ENCODE measurements around the gene YTHDF1. TPM values are rescaled to one million over a fixed set of nuclear protein-coding genes. Genes with fewer than 3 reads are reported as not detected.

The YTHDF1 gene
- polyA plus RNA-seq, 4 donors: 20.3 to 37.9 (median 22.9) TPM

DNA sequence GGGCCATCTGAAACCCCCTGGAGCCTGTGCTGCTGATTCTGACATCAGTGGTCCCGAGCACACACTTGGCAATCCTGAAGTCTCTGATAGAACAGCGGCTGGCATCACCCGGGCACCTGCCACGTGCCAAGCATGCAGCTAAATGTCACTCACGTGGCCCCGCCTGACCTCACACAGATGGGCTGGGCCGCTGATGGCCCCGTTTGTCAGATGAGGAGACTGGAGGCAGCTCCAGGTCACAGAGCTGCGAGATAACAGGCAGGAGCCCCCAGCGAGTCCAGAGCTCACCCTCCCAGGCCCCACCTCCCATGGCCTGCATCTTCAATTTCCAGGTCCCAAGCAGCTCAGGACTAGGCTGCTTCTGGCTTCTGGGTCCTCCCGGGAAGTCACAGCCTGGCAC lies 67.2 kb downstream of the YTHDF1 start:
- Histone ChIP-seq H3K4me3 (ENCODE audit: low read depth in 1 of 3, low read length in 3 of 3) (no peak overlapping the region), H3K9me3 (ENCODE audit: control insufficient read depth in 2 of 2, insufficient read depth in 1 of 2, low read depth in 1 of 2, low read length in 1 of 2) (peaks cover 0 to 3% of the 10 kb centered on the region in 2 donors), H3K4me1 (ENCODE audit: control insufficient read depth in 3 of 3, insufficient read depth in 2 of 3, low read depth in 1 of 3, low read length in 2 of 3) (no peaks in the 10 kb centered on the region), H3K36me3 (ENCODE audit: control insufficient read depth in 3 of 3, insufficient read depth in 2 of 3, low read depth in 1 of 3, low read length in 3 of 3) (no peaks in the 10 kb centered on the region), H3K27me3 (ENCODE audit: control insufficient read depth in 3 of 3, insufficient read depth in 3 of 3, low read length in 3 of 3) (peaks cover 0 to 16% (median 8%) of the 10 kb centered on the region in 3 donors), H3K27ac (ENCODE audit: low read depth in 1 of 3, low read length in 2 of 3) (no peak overlapping the region)
- DNase-seq (no peak), FAIRE-seq (no peak)
- WGBS, 3 donors: 69 to 81% (median 81%) methylated on average over 11 of the region's 11 CpGs

DNA sequence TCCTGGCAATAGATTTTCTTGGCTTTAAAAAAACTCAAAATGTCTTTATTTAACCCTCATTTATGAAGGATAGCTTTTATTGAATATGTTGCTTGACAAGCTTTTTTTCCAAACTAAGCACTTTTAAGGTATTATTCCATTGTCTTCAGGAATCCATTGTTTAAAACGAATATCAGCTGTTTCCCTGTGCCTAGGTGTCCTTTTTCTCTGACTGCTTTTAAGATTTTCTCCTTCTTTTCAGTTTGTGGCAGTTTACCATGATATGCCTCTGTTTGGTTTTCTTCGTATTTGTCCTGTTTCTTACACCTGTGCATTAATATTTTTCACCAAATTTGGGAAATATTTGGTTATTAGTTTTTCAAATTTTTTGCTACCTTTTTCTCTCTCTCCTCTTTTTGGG lies 68.4 kb downstream of the YTHDF1 start:
- Histone ChIP-seq H3K4me3 (ENCODE audit: low read depth in 1 of 3, low read length in 3 of 3) (no peak overlapping the region), H3K4me1 (ENCODE audit: control insufficient read depth in 3 of 3, insufficient read depth in 2 of 3, low read depth in 1 of 3, low read length in 2 of 3) (no peaks in the 10 kb centered on the region), H3K27me3 (ENCODE audit: control insufficient read depth in 3 of 3, insufficient read depth in 3 of 3, low read length in 3 of 3) (peaks cover 0 to 8% (median 5%) of the 10 kb centered on the region in 3 donors), H3K27ac (ENCODE audit: low read depth in 1 of 3, low read length in 2 of 3) (no peak overlapping the region), H3K36me3 (ENCODE audit: control insufficient read depth in 3 of 3, insufficient read depth in 2 of 3, low read depth in 1 of 3, low read length in 3 of 3) (no peaks in the 10 kb centered on the region), H3K9me3 (ENCODE audit: control insufficient read depth in 2 of 2, insufficient read depth in 1 of 2, low read depth in 1 of 2, low read length in 1 of 2) (peaks cover 0 to 3% of the 10 kb centered on the region in 2 donors)
- DNase-seq (no peak), FAIRE-seq (no peak)
- 66 to 75% (median 69%) methylated on average over 2 of the region's 2 CpGs for WGBS, 3 donors

Other genes starting within 250 kb of the YTHDF1 start
- not detected for gene BHLHE23, start 209.2 kb downstream of the YTHDF1 start, polyA plus RNA-seq
- gene BIRC7, start 19.8 kb upstream of the YTHDF1 start, polyA plus RNA-seq: 1 to 10 TPM in 1 of 4 donors, under 1 TPM in 1, not detected in 2; 0.13 to 5.4 TPM
- gene NKAIN4, start 38.3 kb upstream of the YTHDF1 start, polyA plus RNA-seq: 1 to 10 TPM in 1 of 4 donors, under 1 TPM in 1, not detected in 2; 0.51 to 5.9 TPM
- 100 to 1,000 TPM in 1 of 4 donors, 10 to 100 TPM in 3; 70.9 to 117 (median 80.3) TPM for gene ARFGAP1, start 56.7 kb upstream of the YTHDF1 start, polyA plus RNA-seq
- gene COL20A1, start 77.1 kb upstream of the YTHDF1 start, polyA plus RNA-seq: 1 to 10 TPM in 1 of 4 donors, under 1 TPM in 1, not detected in 2; 0.09 to 1.7 TPM
- gene CHRNA4, start 145.2 kb upstream of the YTHDF1 start, polyA plus RNA-seq: under 1 TPM in 2 of 4 donors, not detected in 2; 0.01 to 0.87 TPM

Data from small intestine (tissue), 7 donors.